ENCODE measurements around the gene SPAG7.
"Not testable (repeated sequence)": the region's sequence is repeated elsewhere in the genome, so short reads cannot be mapped to it uniquely, and the experiment has no call there.

The SPAG7 gene

DNA sequence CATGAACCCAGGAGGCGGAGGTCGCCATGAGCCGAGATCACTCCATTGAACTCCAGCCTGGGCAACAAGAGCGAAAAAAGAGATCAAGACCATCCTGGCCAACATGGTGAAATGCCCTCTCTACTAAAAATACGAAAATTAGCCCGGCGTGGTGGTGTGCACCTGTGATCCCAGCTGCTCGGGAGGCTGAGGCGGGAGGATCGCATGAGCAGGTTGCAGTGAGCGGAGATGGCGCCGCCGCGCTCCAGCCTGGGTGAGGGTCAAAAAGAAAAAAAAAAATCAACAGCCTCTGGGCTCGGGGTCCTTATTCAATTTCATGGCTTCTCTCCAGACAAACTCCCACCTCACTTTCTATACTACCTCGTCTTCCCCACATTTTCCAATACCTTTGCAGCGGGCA, 38.7 kb downstream of the SPAG7 start:
- H3K9ac ChIP-seq (ENCODE audit: low read depth, low read length), result no peak overlapping the region
- H3K9me3 ChIP-seq (ENCODE audit: insufficient read depth, low read depth, low read length), result no peaks in the 10 kb centered on the region
- no peak overlapping the region for H3K4me3 ChIP-seq (ENCODE audit: low read length)
- no peak overlapping the region for H3K27ac ChIP-seq (ENCODE audit: low read length)
- H3K4me1 ChIP-seq (ENCODE audit: insufficient read depth, low read length), result no peaks in the 10 kb centered on the region
- no peaks in the 10 kb centered on the region for H3K36me3 ChIP-seq (ENCODE audit: insufficient read depth, low read depth, low read length)
- no peaks in the 10 kb centered on the region for H3K27me3 ChIP-seq (ENCODE audit: insufficient read depth, low read length)

DNA sequence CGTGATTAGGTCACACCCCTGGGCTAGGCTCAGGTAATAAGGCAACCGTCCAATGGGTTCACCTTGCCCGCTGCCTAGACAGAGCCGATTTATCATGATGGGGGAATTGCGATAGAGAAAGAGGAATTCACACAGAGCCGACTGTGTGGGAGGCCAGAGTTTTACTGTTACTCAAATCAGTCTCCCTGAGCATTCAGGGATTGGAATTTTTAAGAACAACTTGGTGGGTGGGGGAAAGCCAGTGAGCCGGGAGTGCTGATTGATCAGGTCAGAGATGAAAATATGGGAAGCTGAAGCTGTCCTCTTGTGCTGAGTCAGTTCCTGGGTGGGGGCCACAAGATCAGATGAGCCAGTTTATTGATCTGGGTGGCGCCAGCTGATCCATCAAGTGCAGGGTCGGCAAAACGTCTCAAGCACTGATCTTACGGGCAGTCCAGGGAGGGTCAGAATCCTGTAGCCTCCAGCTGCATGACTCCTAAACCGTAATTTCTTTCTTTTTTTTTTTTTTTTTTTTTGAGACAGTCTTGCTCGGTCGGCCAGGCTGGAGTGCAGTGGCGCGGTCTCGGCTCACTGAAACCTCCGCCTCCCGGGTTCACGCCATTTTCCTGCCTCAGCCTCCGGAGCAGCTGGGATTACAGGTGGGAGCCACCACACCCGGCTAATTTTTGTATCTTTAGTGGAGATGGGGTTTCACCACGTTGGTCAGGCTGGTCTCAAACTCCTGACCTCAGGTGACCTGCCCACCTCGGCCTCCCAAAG, 40.9 kb downstream of the SPAG7 start:
- not testable (repeated sequence) for H3K4me1 ChIP-seq (ENCODE audit: insufficient read depth, low read length); H3K9ac ChIP-seq (ENCODE audit: low read depth, low read length)

DNA sequence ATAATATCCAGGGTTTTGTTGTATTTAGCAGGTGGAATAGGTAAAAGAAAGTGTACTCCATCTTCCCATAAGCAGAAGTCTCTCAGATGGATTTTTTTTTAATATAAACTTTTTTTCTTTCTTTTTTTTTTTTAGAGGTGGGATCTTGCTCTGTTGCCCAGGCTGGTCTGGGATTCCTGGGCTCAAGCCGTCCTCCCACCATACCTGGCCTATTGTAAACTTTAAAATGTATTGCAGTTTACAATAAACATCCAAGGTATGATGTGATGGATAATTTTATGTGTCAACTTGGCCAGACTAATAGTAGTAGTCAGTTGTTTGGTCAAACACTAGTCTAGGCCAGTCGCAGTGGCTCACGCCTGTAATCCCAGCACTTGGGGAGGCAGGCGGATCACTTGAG, 46.3 kb downstream of the SPAG7 start:
- Histone ChIP-seq H3K36me3 (ENCODE audit: insufficient read depth, low read depth, low read length) (no peaks in the 10 kb centered on the region), H3K4me3 (ENCODE audit: low read length) (no peak overlapping the region), H3K27ac (ENCODE audit: low read length) (no peak overlapping the region), H3K27me3 (ENCODE audit: insufficient read depth, low read length) (no peaks in the 10 kb centered on the region), H3K9me3 (ENCODE audit: insufficient read depth, low read depth, low read length) (no peaks in the 10 kb centered on the region), H3K9ac (ENCODE audit: low read depth, low read length) (no peak overlapping the region), H3K4me1 (ENCODE audit: insufficient read depth, low read length) (peaks cover 2% of the 10 kb centered on the region; the same call in 1 of the 2 replicates)

More for the DNA sequence above, 40.9 kb downstream of the SPAG7 start:
- H3K27me3 ChIP-seq (ENCODE audit: insufficient read depth, low read length); H3K4me3 ChIP-seq (ENCODE audit: low read length); H3K9me3 ChIP-seq (ENCODE audit: insufficient read depth, low read depth, low read length); H3K27ac ChIP-seq (ENCODE audit: low read length); H3K36me3 ChIP-seq (ENCODE audit: insufficient read depth, low read depth, low read length): not testable (repeated sequence)

DNA sequence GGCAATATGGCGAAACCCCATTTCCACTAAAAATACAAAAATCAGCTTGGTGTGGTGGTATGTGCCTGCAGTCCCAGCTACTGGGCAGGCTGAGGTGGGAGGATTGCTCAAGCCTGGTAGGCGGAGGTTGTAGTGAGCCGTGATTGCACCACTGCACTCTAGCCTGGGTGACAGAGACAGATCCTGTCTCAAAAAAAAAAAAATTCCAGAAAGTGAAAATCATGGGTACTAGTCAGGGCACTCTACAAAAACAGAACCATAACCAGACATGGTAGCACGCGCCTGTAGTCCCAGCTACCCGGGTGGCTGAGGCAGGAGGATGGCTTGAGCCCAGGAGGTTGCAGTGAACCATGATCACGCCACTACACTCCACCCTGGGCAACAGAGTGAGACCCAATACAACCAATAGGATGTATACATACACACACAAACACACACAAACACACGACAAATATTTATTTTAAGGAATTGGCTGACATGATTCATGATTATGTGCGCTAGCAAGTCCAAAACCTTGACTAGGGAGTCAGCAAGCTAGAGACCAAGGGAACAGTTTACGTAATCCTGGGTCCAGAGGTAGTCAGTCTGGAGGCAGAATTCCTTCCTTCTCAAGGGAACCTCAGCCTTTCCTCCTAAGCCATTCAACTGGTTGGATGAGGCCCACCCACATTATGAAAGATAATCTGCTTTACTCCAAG, 47.1 kb downstream of the SPAG7 start:
- H3K4me1 ChIP-seq (ENCODE audit: insufficient read depth, low read length), result peaks cover 2% of the 10 kb centered on the region; the same call in 1 of the 2 replicates
- H3K27ac ChIP-seq (ENCODE audit: low read length), result no peak overlapping the region
- H3K27me3 ChIP-seq (ENCODE audit: insufficient read depth, low read length), result no peaks in the 10 kb centered on the region
- no peak overlapping the region for H3K9ac ChIP-seq (ENCODE audit: low read depth, low read length)
- H3K9me3 ChIP-seq (ENCODE audit: insufficient read depth, low read depth, low read length), result no peaks in the 10 kb centered on the region
- H3K4me3 ChIP-seq (ENCODE audit: low read length), result no peak overlapping the region
- H3K36me3 ChIP-seq (ENCODE audit: insufficient read depth, low read depth, low read length), result no peaks in the 10 kb centered on the region

DNA sequence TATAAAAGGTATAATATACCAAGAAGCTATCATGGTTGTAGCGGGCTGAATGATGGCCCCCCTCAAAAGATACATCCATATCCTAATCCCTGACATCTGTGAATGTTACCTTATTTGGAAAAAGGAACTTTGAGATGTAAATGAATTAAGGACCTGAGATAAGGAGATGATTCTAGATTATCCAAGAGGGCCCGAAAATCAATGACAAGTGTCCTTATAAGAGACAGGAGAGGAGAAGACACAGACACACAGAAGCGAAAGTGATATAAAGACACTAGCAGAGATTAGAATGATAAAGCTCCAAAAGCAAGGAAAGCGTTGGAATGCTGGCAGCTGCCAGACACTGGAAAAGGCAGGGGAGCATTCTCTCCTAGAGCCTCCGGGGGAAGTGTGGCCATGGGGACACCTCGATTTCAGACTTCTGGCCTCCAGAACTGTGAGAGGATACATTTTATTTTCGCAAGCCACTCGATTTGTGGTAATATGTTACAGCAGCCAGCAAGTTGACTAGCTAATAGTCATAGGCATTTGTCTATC, 48.0 kb downstream of the SPAG7 start:
- no peaks in the 10 kb centered on the region for H3K27me3 ChIP-seq (ENCODE audit: insufficient read depth, low read length)
- H3K9me3 ChIP-seq (ENCODE audit: insufficient read depth, low read depth, low read length), result no peaks in the 10 kb centered on the region
- H3K27ac ChIP-seq (ENCODE audit: low read length), result no peak overlapping the region
- H3K4me3 ChIP-seq (ENCODE audit: low read length), result no peak overlapping the region
- H3K9ac ChIP-seq (ENCODE audit: low read depth, low read length), result peak overlapping the region; percentile 29; the same call in 1 of the 2 replicates
- H3K36me3 ChIP-seq (ENCODE audit: insufficient read depth, low read depth, low read length), result no peaks in the 10 kb centered on the region
- H3K4me1 ChIP-seq (ENCODE audit: insufficient read depth, low read length), result peaks cover 2% of the 10 kb centered on the region; the same call in 1 of the 2 replicates

DNA sequence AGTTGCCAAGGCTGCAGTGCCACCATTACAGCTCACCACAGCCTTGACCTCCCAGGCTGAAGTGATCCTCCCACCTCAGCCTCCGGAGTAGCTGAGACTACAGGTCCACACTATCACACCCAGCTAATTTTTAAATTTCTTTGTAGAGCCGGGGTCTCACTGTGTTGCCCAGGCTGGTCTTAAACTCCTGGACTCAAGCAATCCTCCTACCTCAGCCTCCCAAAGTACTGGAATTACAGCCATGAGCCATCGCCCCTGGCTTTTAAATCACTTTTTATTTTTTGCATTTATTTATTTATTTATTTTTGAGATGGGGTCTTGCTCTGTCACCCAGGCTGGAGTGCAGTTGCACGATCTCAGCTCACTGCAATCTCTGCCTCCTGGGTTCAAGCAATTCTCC, 53.1 kb downstream of the SPAG7 start:
- not testable (repeated sequence) for H3K36me3 ChIP-seq (ENCODE audit: insufficient read depth, low read depth, low read length); H3K4me3 ChIP-seq (ENCODE audit: low read length); H3K9me3 ChIP-seq (ENCODE audit: insufficient read depth, low read depth, low read length); H3K27ac ChIP-seq (ENCODE audit: low read length); H3K9ac ChIP-seq (ENCODE audit: low read depth, low read length); H3K4me1 ChIP-seq (ENCODE audit: insufficient read depth, low read length); H3K27me3 ChIP-seq (ENCODE audit: insufficient read depth, low read length)

DNA sequence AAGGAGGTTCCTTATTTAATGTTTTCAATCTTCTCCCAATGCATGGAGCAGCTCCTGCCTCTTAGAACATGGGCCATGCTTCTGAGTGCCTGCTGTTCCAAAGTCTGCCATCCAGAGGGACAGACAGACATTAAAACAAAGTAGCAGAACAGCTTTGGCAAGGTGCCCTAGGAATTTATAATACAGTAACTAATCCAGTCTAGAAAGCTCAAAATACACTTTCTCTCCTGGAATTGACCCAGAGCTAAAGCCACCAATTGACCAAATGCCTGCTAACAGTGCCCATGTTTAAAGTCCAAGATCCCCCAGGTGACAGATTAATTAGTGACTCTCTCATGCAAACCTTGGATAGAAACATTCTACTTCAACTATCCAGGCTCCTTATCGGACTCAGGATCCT, 53.6 kb downstream of the SPAG7 start:
- H3K27ac ChIP-seq (ENCODE audit: low read length), result no peak overlapping the region
- H3K36me3 ChIP-seq (ENCODE audit: insufficient read depth, low read depth, low read length), result no peaks in the 10 kb centered on the region
- H3K4me1 ChIP-seq (ENCODE audit: insufficient read depth, low read length), result no peaks in the 10 kb centered on the region
- no peaks in the 10 kb centered on the region for H3K9me3 ChIP-seq (ENCODE audit: insufficient read depth, low read depth, low read length)
- no peak overlapping the region for H3K4me3 ChIP-seq (ENCODE audit: low read length)
- no peaks in the 10 kb centered on the region for H3K27me3 ChIP-seq (ENCODE audit: insufficient read depth, low read length)
- no peak overlapping the region for H3K9ac ChIP-seq (ENCODE audit: low read depth, low read length)

Data from iPS-20b (cell line).